HG03103 (cell line): ENCODE data around the gene MYO3B.

Source experiments
- ATAC-seq: cut with Tn5 transposase; IDR thresholded peaks from one replicate; pipeline ENCODE4 v1.9.1; 2021; ENCODE audit warnings: low read depth; ENCODE audit not compliant: unreplicated experiment

MYO3B gene

GRCh38 chr2:170177950-170178781 is at the start of gene MYO3B:
TSS of gene MYO3B (plus strand) at chr2:170178147. CDS start at chr2:170178288, 141 bp downstream.
- no peak for ATAC-seq

- ATAC-seq: no peak
Measured at GRCh38 chr2:170139276-170139967, 38.5 kb upstream of the MYO3B start.

- no peak for ATAC-seq
Measured at GRCh38 chr2:170140561-170140960, 37.4 kb upstream of the MYO3B start.

- no peak for ATAC-seq
Measured at GRCh38 chr2:170141865-170142264, 36.1 kb upstream of the MYO3B start.

- no peak for ATAC-seq
Measured at GRCh38 chr2:170142502-170142901, 35.4 kb upstream of the MYO3B start.

GRCh38 chr2:170143045-170143717 is 34.8 kb upstream of the MYO3B start:
- ATAC-seq: no peak

GRCh38 chr2:170144761-170145160 is 33.2 kb upstream of the MYO3B start:
- ATAC-seq: no peak

- no peak for ATAC-seq
Measured at GRCh38 chr2:170145191-170145590, 32.8 kb upstream of the MYO3B start.

- no peak for ATAC-seq
Measured at GRCh38 chr2:170145675-170146432, 32.1 kb upstream of the MYO3B start.

- no peak for ATAC-seq
Measured at GRCh38 chr2:170146784-170147183, 31.2 kb upstream of the MYO3B start.

GRCh38 chr2:170147576-170147975 is 30.4 kb upstream of the MYO3B start:
- ATAC-seq: no peak

- no peak for ATAC-seq
Measured at GRCh38 chr2:170148161-170148560, 29.8 kb upstream of the MYO3B start.

- ATAC-seq: no peak
Measured at GRCh38 chr2:170152421-170152820, 25.5 kb upstream of the MYO3B start.

- no peak for ATAC-seq
Measured at GRCh38 chr2:170155022-170155722, 22.8 kb upstream of the MYO3B start.

GRCh38 chr2:170155723-170156253 is 22.2 kb upstream of the MYO3B start:
- no peak for ATAC-seq

- ATAC-seq: no peak
Measured at GRCh38 chr2:170156592-170156991, 21.4 kb upstream of the MYO3B start.

- ATAC-seq: no peak
Measured at GRCh38 chr2:170157025-170157684, 20.8 kb upstream of the MYO3B start.

GRCh38 chr2:170159060-170159459 is 18.9 kb upstream of the MYO3B start:
- ATAC-seq: no peak
